SH-SY5Y (cell line): ENCODE results near the gene SLC48A1.

Experiments used
- GATA2 ChIP-seq: IDR thresholded peaks from 2 replicates; pipeline ENCODE4 v1.6.1; 2011; ENCODE audit warnings: mild to moderate bottlenecking, low read depth, low read length
- GATA3 ChIP-seq: IDR thresholded peaks from 2 replicates; pipeline ENCODE4 v1.6.1; 2011; ENCODE audit warnings: low read depth, mild to moderate bottlenecking, low read length, moderate library complexity

DNA sequence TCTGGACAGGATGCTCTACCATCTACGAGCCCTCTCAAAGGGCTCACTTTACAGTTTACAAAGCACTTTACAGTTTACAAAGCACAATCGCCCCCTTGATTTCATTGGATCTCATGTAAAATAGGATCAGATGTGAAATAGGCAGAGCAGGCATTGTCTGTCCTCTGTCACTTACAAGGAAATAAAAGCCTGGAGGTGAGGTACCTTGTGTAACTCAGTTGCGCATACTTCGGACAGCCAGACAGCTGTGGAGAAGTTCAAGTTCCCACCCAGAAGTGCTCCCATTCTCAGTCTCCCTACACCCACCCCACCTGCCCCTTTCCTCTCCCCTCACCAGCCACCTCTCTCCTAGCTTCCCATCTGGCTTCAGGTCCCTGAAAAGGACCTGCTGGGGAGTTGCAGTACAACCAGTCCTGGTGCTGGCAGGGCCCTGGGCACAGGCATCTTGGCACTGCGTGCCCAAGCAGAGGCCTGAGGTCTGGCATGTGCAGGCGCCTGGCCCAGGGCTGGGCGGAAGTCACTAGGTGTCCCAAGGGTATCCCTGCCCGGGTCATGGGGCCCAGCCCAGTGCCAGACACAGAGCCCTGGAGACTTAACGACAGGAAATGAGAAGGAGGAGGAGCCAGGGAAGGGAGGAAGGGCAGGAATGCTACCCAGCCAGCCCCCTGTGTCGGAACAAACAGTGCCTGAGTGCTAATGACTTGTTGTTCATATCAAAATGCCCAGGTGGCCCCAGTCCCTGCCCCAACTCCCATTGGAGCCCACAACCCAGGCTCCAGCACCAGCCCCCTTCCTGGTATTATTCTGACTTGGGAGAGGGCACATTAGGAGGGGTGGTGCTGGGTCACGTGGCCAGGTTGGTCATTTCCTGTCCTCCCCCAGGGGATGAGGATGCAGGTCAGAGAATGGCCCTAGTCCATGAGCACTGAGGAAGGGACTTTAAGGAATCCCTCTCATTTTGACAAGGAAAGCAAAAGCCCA is 19.7 kb upstream of the SLC48A1 start:
- no peak for TF ChIP-seq GATA2
- no peak for TF ChIP-seq GATA3
